Mesangial cell (primary cell): ENCODE measurements around the gene CAPN11. TPM values are rescaled to one million over a fixed set of nuclear protein-coding genes. Genes with fewer than 3 reads are reported as not detected.

Source experiments
- total RNA-seq: library from RNA; depleted of rRNA; stranded (reverse); fragments of >200 nt; gene quantifications from 2 replicates; pipeline ENCODE4 v1.2.3, GENCODE V29; 2015

Gene CAPN11
- 0.25 TPM in 1 of 2 replicates, not detected in the other for total RNA-seq

GRCh38 chr6:44158770-44159228, at the start of gene CAPN11:
Gene CAPN11, plus strand, starts transcription at chr6:44158820. Its CDS starts 29 bp downstream, at chr6:44158849.

GRCh38 chr6:44127186-44128019, 31.2 kb upstream of the CAPN11 start, which contains the start of the genes MRPL14 and TMEM63B:
Gene MRPL14, minus strand, starts transcription at chr6:44127452. Its CDS starts 10,841 bp downstream, at chr6:44116611.
Gene TMEM63B, plus strand, starts transcription at chr6:44127554. Its CDS starts 7,031 bp downstream, at chr6:44134585.

GRCh38 chr6:44216677-44217331, 58.2 kb downstream of the CAPN11 start, which contains the start of gene MYMX:
Gene MYMX, plus strand, starts transcription at chr6:44216926. Its CDS starts 546 bp downstream, at chr6:44217472.

GRCh38 chr6:44223319-44224028, 64.9 kb downstream of the CAPN11 start, which contains the start of gene SLC29A1:
Gene SLC29A1, plus strand, starts transcription at chr6:44223595. Its CDS starts 3,719 bp downstream, at chr6:44227314.

Other genes starting within 250 kb of the CAPN11 start
- gene MRPL14, start 31.4 kb upstream of the CAPN11 start, total RNA-seq: 75.9 and 98.7 TPM in 2 replicates
- gene TMEM63B, start 31.3 kb upstream of the CAPN11 start, total RNA-seq: 35.7 and 54.4 TPM in 2 replicates
- gene MYMX, start 58.1 kb downstream of the CAPN11 start, total RNA-seq: 0.25 TPM in 1 of 2 replicates, not detected in the other
- 121 and 145 TPM in 2 replicates for gene SLC29A1, start 64.8 kb downstream of the CAPN11 start, total RNA-seq
- 524 and 1,003 TPM in 2 replicates for gene HSP90AB1, start 88.3 kb downstream of the CAPN11 start, total RNA-seq
- 81.0 and 93.4 TPM in 2 replicates for gene SLC35B2, start 98.7 kb downstream of the CAPN11 start, total RNA-seq
- gene NFKBIE, start 106.7 kb downstream of the CAPN11 start, total RNA-seq: 24.3 and 25.4 TPM in 2 replicates
- not detected in 2 replicates for gene TMEM151B, start 111.6 kb downstream of the CAPN11 start, total RNA-seq
- gene AARS2, start 154.5 kb downstream of the CAPN11 start, total RNA-seq: 11.3 and 14.8 TPM in 2 replicates
- not detected in 2 replicates for gene SPATS1, start 183.8 kb downstream of the CAPN11 start, total RNA-seq
- 7.4 and 11.9 TPM in 2 replicates for gene CDC5L, start 228.9 kb downstream of the CAPN11 start, total RNA-seq